AG04450 (cell line): ENCODE data around the gene UGT1A6. TPM values are rescaled to one million over a fixed set of nuclear protein-coding genes. Genes with fewer than 3 reads are reported as not detected.

Experiments
- CTCF ChIA-PET: fragments of 300-600, 350-600 bp; formaldehyde crosslinking; extraction: SDS; loops from one replicate; lab custom pipeline; 2022; ENCODE audit warnings: antibody characterized with exemption, inconsistent platforms; lab: Charles Lee
- POLR2A ChIA-PET: fragments of 350-600 bp; formaldehyde crosslinking; extraction: SDS; loops from one replicate; lab custom pipeline; 2021; ENCODE audit warnings: antibody characterized with exemption, inconsistent platforms; lab: Yijun Ruan, JAX
- DNase-seq: peaks from one replicate; pipeline ENCODE4 v3.0.0-alpha.2; 2011; ENCODE audit warnings: low read depth, low spot score
- H3K27ac ChIP-seq: one replicate; pipeline ENCODE4 v1.5.1; 2012; ENCODE audit warnings: low read depth, low read length, control low read depth
- H3K27me3 ChIP-seq: one replicate; pipeline ENCODE4 v1.6.0; 2012; ENCODE audit warnings: low read length; ENCODE audit not compliant: control insufficient read depth, insufficient read depth
- H3K4me3 ChIP-seq: 2 replicates; pipeline ENCODE4 v1.5.1; 2011; ENCODE audit warnings: mild to moderate bottlenecking, low read depth, low read length, control low read depth
- H3K9me3 ChIP-seq: 2 replicates; pipeline ENCODE4 v1.5.1; 2012; ENCODE audit warnings: low read length; ENCODE audit not compliant: control insufficient read depth, insufficient read depth
- CTCF ChIP-seq: IDR thresholded peaks from 2 replicates; pipeline ENCODE4 v1.5.1; 2011; ENCODE audit warnings: low read depth, low read length, control low read depth, inconsistent platforms
- polyA plus RNA-seq: library from polyadenylated mRNA; depleted of rRNA; stranded (reverse); fragments of >200 nt; gene quantifications from 2 replicates; pipeline ENCODE4 v1.2.3, GENCODE V29; 2011

The UGT1A6 gene
- polyA plus RNA-seq, 1 experiment: not detected

- DNase-seq: no peak
- CTCF ChIA-PET: no interaction called here
Measured at GRCh38 chr2:233818639-233819621, 126.2 kb downstream of the UGT1A6 start.

GRCh38 chr2:233819884-233820773 is 127.4 kb downstream of the UGT1A6 start:
- Histone ChIP-seq H3K9me3 (no peaks in the 10 kb centered on the region; the same call in 1 of the 2 replicates), H3K27ac (no peak overlapping the region), H3K4me3 (no peak overlapping the region), H3K27me3 (peaks cover 9% of the 10 kb centered on the region)
- no peak for TF ChIP-seq CTCF
- CTCF ChIA-PET: no interaction called here
- POLR2A ChIA-PET: no interaction called here
- DNase-seq: no peak

More at GRCh38 chr2:233818639-233819621, 126.2 kb downstream of the UGT1A6 start:
- H3K27me3 ChIP-seq: peaks cover 9% of the 10 kb centered on the region
- H3K9me3 ChIP-seq: no peaks in the 10 kb centered on the region; the same call in 1 of the 2 replicates
- TF ChIP-seq CTCF: no peak
- H3K4me3 ChIP-seq: no peak overlapping the region
- no peak overlapping the region for H3K27ac ChIP-seq
- POLR2A ChIA-PET: no interaction called here

GRCh38 chr2:233820774-233821105 is 128.1 kb downstream of the UGT1A6 start:
- H3K27me3 ChIP-seq: peaks cover 9% of the 10 kb centered on the region
- CTCF ChIA-PET: no interaction called here
- no peak for TF ChIP-seq CTCF
- no peak for DNase-seq
- POLR2A ChIA-PET: no interaction called here
- no peak overlapping the region for H3K27ac ChIP-seq
- H3K4me3 ChIP-seq: no peak overlapping the region
- H3K9me3 ChIP-seq: no peaks in the 10 kb centered on the region; the same call in 1 of the 2 replicates

GRCh38 chr2:233821196-233821595 is 128.5 kb downstream of the UGT1A6 start:
- no peaks in the 10 kb centered on the region; the same call in 1 of the 2 replicates for H3K9me3 ChIP-seq
- no peak overlapping the region for H3K27ac ChIP-seq
- no peak overlapping the region for H3K4me3 ChIP-seq
- ChIA-PET POLR2A (no interaction called here), CTCF (no interaction called here)
- H3K27me3 ChIP-seq: peaks cover 9% of the 10 kb centered on the region
- TF ChIP-seq CTCF: no peak
- DNase-seq: no peak
